Renal cortex interstitium (tissue), 11 donors: ENCODE measurements around the gene DPP6. TPM values are rescaled to one million over a fixed set of nuclear protein-coding genes. Genes with fewer than 3 reads are reported as not detected.
"Not testable (repeated sequence)": the region's sequence is repeated elsewhere in the genome, so short reads cannot be mapped to it uniquely, and the experiment has no call there.

Source experiments
- DNase-seq, 11 donors: peaks; one replicate each; pipeline ENCODE4 v3.0.0-alpha.2; 2013; ENCODE audit warnings: low read depth in 9 of 11, low spot score in 4 of 11; ENCODE audit errors: extremely low read depth in 1 of 11
- polyA plus RNA-seq, 3 donors: library from polyadenylated mRNA; unstranded; fragments of 120-200 nt; gene quantifications; one replicate each; pipeline ENCODE4 v1.2.1, GENCODE V29; 2013; ENCODE audit not compliant: insufficient read length in 3 of 3

The DPP6 gene
- polyA plus RNA-seq, 3 donors, result 41.0 to 52.1 (median 48.4) TPM

DNA sequence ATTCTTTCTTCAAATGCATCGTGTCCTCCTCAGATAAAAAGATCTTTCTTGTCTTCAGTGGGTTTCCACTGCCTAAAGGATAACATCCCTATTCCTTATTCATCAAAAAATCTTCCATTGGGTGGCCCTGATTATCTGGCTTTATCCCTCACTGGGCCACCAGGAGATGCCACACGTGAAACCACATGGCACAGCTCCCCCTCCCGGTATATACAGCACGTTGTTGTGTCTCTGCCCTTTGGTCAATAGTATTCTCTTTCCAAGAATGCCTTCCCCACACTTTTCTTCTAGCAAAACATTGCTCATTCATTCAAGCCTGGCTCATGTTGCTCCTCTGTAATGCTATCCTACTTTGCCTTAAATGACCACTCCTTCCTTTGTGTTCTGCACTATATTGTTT lies 80.4 kb downstream of the DPP6 start:
- DNase-seq, result not testable (repeated sequence)

DNA sequence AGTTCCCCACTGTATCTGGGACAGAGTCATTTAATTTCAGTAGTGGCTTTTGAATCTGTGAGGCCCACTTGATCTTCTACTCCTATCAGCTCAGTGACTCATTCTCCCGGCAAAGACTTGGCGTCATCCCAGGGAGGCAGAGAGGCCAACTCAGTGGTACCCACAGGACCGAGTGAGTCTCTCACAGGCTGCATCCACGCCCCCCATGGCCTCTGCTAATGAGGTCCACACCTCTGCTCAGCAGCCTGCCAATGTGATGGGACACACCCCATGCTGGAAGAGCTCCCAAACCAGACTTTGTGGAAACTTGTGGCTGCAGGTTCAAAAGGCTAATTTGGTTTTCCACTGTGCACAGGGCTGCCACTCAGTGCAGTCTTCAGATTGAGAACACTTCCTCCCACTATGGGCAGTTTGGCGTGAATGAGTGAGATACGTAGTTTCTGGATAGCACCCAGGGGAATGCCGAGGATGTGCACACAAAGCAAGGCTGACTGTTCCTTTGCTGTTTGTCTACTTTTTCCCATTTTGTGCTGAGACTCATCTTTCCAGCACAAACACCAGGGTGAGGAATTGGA lies 81.6 kb downstream of the DPP6 start:
- DNase-seq, result not testable (repeated sequence)

DNA sequence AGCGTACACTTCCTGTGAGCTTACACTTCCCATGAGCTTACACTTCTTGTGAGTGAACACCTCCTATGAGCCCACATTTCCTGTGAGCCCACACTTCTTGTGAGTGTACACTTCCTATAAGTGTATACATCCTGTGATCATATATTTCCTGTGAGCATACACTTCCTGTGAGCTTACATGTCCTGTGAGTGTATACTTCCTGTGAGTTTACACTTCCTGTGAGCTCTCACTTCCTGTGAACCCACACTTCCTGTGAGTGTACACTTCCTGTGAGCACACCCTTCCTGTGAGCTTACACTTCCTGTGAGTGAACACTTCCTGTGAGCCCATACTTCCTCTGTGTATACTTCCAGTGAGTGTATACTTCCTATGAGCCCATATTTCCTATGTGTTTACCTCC lies 82.5 kb downstream of the DPP6 start:
- not testable (repeated sequence) for DNase-seq

DNA sequence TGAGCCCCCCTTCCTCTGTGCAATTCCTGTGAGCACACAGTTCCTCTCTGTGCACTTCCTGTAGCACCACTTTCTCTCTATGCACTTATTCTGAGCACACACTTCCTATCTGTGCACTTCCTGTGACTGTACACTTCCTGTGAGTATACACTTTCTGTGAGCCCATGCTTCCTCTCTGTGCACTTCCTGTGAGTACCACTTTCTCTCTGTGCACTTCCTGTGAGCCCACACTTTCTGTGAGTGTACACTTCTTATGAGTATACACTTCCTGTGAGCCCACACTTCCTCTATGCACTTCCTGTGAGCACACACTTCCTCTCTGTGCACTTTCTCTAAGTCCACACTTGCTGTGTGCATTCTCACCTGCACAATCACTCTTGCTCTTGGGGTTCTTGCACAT lies 83.4 kb downstream of the DPP6 start:
- DNase-seq, result not testable (repeated sequence)

DNA sequence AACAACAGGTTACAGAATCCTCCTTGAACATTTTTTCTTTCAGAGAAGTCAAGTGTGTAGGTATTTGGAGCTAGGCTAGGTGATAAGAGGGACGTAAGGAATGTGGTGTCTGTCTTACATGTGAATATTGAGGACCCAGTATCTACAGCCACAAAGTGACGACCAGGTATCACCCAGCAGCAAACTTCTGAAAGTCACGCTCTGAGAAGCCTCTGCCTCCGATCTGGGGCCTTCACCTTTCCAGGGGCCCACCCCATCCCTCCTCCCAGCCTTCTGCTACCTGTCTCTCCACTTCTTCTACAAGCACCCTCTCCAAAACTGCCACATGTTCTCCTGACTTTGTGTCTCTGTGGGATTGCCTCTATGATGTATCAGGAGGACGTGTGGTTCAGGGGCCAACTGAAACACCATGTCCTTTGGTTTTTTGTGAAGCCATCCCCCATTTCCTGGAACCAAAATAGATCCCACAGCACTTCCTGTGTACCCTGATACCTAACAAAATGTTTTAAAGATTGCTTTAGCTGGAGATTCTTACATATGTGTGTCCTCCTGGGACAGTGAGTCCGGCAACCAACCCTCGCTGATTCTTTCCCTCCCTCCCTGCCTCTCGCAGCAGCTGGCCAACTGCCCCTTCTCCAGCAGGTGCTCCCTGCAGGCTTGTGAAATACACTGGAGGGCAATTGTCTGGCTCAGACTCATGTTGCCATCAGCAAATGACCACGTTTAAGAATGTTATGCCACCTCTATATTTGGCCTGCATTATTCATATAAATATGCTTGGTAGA lies 93.9 kb downstream of the DPP6 start:
- not testable (repeated sequence) for DNase-seq

DNA sequence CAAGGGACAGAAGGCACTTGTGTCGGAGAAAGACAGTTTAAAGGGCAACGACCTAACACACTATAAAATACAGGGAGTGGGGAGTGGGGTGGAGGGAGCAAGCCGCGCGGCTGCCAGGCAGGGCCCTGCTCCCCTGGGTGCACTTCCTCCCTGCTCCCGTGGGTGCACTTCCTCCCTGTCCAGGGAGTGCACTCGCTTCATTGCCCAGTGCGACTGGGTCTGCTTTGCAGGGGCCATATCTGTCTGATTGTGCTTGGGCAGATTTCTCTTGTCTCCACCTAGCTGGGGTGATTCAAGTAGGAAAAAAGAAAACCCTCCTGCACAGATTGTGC lies 94.5 kb downstream of the DPP6 start:
- not testable (repeated sequence) for DNase-seq

DNA sequence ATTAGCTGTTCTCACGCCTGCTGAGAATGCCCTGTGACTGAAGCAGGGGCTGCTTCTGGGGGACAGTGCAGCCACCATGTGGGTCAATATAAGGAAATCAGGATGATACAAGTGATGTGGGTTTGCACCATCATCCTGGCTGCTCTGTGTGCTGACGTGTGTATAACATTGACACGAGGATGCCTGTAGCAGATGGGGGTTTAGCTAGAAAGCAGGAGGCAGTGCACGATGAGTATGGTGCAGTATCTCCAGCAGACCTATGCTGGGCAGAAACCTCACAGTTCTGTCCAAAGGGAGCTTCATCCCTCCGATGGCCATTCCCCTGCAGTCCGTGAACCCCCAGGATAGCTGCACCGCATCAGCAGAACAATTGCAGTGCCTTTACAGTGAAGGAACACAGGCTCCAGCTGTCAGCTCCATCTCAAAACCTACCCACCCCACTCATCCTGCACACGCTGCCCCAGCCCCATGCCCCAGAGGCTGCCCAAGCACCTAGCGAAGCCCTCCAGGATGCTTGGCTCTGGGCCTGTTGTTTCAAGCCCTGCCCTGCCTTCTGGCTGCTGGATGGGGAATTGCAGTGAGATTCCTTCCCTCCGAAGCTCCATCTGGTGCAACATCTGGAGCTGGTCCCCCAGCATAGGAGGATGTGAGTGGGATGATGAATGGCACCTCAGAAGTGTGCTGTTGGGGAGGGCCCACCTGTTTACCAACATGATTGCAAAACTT lies 96.8 kb downstream of the DPP6 start:
- not testable (repeated sequence) for DNase-seq

DNA sequence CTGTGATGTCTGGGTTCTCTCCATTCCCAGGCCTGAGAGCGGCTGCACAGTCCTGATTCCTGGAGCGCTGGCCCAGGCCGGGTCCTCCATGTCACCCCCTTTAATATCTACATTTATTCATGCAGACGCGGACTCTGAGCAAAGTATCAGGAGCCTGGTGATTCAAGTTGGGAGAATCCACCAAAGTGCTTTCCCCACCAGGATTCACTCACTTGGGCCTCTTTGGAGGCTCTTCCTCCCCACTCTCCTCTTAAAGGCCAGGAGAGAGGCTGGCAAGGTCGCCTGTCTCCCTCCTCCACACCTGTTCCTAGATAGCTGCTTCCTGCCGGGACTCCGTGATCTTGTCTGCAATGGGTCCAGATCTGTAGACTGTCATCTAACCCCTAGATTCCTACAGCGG lies 98.5 kb downstream of the DPP6 start:
- DNase-seq, result not testable (repeated sequence)

DNA sequence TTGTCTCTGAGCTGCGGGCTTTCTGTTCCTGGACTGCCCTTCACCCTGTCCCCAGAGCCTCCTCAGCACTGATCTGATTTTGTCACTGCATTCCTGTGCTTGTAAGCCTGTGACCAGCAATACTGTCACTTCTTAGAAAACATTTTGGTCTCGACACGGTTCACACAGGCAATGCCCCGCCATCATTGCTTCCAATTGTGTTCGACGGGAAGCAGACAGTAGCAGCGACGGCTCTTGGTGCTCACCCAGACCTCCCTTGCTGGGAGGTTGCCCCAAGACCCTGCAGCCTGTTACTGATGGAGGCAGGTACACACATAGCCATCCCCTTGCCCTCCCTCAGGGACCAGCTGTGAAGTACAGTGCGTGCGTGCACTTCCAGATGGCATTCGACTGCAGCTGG lies 99.1 kb downstream of the DPP6 start:
- DNase-seq, result not testable (repeated sequence)

DNA sequence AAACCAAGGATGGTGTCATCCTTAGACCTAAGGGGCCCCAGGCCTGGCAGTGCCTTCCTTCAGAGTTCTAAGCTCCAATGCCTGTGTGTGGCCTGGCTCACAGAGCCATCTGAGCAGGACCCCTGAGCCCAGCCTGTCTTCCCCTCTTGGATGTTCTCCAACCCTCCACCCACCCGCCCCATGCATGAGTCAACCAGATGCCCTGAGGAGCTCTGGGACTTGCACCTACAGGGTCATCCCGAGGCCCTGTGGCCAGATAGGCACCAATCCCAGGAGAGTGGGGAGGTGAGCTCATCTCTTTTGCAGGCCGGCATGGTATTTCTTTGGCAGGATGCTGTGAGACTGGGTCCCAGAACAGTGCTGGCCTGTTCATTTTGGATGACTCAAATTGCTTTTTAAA lies 103.7 kb downstream of the DPP6 start:
- DNase-seq, result not testable (repeated sequence)

DNA sequence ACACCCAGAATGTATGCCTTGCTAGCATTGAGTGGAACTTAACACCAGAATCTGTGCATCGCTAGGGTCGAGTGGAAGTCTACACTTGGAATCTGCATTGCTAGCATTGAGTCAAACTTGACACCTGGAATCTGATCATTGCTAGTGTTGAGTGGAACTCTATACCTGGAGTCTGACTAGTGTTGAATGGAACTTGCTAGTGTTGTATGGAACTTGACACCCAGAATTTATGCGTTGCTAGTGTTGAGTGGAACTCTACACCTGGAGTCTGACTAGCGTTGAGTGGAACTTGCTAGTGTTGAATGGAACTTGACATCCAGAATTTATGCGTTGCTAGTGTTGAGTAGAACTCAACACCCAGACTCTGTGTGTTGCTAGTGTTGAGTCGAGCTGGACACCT lies 110.7 kb downstream of the DPP6 start:
- not testable (repeated sequence) for DNase-seq

DNA sequence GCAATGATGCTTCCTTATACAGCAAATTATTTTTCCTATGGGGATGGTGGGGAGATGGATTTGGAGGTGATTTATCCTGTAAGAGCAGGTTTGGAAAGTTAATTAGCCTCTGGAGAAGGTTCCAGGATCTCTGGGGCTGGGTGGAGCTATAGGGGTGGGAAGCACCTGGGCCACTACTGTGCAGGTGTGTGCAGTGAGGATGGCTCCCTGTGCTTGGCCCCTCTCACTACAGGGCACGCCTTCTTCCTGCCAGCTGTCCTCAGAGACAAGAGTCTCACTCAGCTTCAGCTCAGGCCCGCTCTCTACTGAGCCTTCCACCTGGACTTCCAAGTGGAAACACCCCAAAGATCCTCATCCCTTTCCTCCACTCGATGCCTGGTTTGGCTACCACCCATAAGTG lies 111.4 kb downstream of the DPP6 start:
- not testable (repeated sequence) for DNase-seq

DNA sequence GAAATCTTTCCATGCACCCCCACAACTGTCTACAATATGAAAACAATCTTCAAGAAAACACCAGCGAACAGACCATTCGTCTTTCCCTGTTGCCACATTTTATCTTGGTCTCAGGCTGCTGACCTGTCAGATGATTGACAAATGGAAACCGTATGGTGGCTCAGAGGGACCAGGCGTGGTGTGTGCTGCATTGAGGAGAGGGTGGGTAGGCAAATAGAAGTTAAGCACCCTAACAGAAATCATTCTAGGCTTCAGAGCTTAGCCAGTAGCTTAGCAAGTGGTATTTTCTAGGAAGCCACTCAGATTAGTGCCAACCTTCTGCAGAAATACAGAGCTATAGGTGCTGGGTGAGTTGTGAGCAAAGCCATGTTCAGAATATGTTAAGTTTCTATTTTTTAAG lies 114.9 kb downstream of the DPP6 start:
- DNase-seq, result no peak

DNA sequence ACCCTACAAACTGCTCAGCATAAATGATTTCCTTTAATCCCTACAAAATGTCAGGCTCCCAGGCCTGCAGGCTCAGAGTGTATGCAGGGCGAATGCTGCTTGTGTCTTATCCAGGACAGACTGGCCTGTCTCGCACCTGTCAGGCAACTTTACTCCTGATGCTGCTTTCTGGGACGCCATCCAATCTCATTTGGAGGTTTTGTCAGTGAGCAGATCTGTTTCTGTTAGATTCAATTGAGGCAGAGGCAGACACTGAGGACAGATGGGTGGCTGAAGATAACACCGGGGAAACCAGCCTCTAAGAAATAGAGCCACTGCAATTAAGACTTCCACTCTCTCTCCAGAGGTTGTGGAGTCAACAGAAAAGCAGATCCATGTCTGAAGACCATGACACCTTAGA lies 115.6 kb downstream of the DPP6 start:
- no peak for DNase-seq

DNA sequence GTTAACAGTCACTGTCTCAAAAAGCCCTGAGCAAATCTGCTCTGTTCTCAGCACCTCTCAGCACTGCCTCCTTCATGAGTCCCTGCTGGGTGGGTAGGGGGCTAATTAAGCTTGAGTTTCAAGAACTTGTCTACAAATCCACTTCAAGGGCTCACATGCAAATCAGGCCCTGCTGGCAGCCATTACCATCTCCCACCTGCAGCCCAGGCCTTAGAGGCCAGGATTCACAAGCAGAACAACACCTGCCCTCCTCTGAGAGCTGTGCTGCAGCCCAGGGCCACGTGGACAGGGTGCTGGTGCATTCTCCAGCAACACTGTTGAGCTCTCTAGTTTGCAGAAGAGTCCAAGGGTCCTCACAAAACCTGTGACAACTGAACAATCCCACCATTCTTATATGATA lies 119.2 kb downstream of the DPP6 start:
- no peak for DNase-seq

DNA sequence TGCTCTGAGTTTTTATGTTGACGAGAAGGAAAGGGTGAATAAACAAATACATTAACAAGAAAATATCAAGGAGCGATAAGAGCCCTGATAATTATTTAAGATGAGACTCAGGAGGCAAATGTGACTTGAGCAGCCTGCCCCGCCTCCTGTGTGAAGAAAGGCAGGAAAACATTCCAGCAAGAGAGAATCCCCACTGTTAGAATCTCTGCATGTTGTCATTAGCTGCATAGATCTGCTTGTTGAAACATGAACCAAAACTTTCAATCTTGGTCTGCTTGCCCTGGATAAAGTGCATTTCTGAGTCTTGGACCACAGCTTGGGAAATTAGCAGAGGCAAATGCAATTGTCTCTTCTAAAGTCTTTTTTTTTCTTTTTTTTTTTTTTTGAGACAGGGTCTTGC lies 120.0 kb downstream of the DPP6 start:
- no peak for DNase-seq

DNA sequence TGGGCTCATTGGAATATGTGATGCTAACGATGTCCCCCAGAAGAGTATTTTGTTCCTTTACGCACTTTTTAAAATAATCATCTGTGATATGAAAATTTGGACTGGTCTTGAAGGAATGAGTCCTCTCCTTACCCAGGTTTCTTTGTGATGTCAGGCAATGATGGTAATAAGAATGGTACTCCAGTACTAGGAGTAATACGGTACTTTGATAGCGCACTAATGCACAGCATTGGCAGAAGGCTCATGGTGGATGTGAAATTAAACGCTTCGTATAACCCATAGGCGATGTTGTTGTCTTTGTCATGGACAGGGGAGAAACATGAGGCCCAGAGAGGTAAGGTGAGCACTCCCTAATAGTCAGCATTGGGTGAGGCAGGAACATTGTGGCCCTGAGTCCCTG lies 125.4 kb downstream of the DPP6 start:
- DNase-seq, result no peak

DNA sequence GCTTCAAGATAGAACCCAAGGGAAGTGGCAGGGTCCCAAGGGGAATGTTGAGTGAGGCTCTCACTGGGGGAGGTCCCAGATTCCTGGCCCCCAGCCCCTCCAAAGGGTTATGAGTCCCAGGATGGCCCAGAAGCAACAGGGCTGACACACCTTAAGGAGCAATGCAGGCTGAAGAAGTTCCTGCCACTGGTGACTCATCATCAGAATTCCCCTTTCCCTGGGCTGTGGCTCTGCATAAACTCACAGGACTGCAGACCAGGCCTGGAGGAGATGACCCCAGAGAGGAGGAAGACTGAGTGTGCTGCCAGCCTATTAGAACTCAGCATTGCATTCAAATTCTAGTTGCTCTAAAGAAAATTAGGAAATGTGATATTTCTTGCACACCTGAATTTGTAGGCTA lies 126.7 kb downstream of the DPP6 start:
- DNase-seq, result no peak

DNA sequence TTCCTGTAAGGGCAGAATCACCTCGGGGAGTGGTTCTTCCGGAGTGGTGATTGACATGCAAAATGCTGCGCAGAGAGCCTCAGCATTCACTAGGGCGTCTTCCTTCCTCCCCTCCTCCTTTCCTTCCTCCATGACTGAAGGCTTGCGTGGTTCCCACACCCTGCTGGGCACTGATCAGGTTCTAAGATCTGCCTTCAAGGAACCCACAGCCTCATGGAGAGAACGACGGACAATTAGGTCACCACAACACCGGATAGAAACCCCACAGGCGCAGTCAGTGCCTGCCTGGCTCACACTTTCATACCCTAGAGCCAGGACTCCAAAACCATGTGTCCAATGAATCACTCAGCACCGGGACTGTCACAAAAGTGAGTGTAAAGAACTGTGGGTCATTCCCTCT lies 131.3 kb downstream of the DPP6 start:
- DNase-seq, result no peak

DNA sequence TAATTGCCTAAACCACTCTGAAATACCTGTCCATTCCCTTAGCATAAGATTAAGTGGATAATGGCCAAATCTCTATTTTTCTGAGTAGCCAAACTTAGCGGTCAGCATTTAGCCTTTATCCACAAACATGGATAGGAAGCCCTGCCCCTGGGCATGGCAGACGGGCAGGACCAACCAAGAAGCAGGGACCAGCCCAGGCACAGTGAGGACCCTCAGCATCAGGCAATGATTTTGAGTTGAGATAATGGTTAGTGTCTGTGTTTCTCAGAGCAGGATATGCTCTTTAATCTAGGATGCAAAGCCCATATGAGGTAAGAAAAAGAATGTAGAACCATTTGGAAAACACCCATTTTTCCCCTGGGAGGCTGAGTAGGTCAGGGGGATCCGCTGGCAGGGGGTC lies 131.7 kb downstream of the DPP6 start:
- DNase-seq, result no peak
